GM12878 (cell line): Measurements from ENCODE around the gene SLC7A10. TPM values are rescaled to one million over a fixed set of nuclear protein-coding genes. Genes with fewer than 3 reads are reported as not detected.

Experiments
- ATF7 ChIP-seq: fragments of 450-650 bp; IDR thresholded peaks from 2 replicates; pipeline ENCODE4 v1.6.1; 2016; ENCODE audit warnings: low read depth, mild to moderate bottlenecking
- BMI1 ChIP-seq: fragments of 450-650 bp; IDR thresholded peaks from 2 replicates; pipeline ENCODE4 v1.6.1; 2016; ENCODE audit warnings: mild to moderate bottlenecking, moderate library complexity, borderline replicate concordance
- CHD2 ChIP-seq: IDR thresholded peaks from 2 replicates; pipeline ENCODE4 v1.6.1; 2011; ENCODE audit warnings: low read depth, low read length, improper control_type of control experiment, borderline replicate concordance
- CREM ChIP-seq: IDR thresholded peaks from 2 replicates; pipeline ENCODE4 v1.6.1; 2014; ENCODE audit warnings: antibody characterized with exemption, low read depth
- JUNB ChIP-seq: IDR thresholded peaks from 2 replicates; pipeline ENCODE4 v1.6.1; 2016; ENCODE audit warnings: antibody characterized with exemption, mild to moderate bottlenecking
- LARP7 ChIP-seq: fragments of 450-650 bp; IDR thresholded peaks from 2 replicates; pipeline ENCODE4 v1.6.1; 2017; ENCODE audit warnings: mild to moderate bottlenecking
- MEF2B ChIP-seq: fragments of 450-650 bp; IDR thresholded peaks from 2 replicates; pipeline ENCODE4 v1.6.1; 2018; ENCODE audit warnings: mild to moderate bottlenecking, moderate library complexity; ENCODE audit not compliant: partially characterized antibody, poor library complexity, severe bottlenecking
- RB1 ChIP-seq: fragments of 450-650 bp; formaldehyde crosslinking; IDR thresholded peaks from 2 replicates; pipeline ENCODE4 v1.6.1; 2017; ENCODE audit warnings: mild to moderate bottlenecking, borderline replicate concordance
- RUNX3 ChIP-seq: IDR thresholded peaks from 2 replicates; pipeline ENCODE4 v1.6.1; 2012; ENCODE audit warnings: low read length, inconsistent platforms
- SIN3A ChIP-seq: IDR thresholded peaks from 2 replicates; pipeline ENCODE4 v1.6.1; 2012; ENCODE audit warnings: low read depth, low read length, improper control_type of control experiment
- ZBED1 ChIP-seq: IDR thresholded peaks from 2 replicates; pipeline ENCODE4 v1.6.1; 2016; ENCODE audit warnings: borderline replicate concordance
- polyA plus RNA-seq, 11 experiments: library from polyadenylated mRNA; depleted of rRNA in 4 of 11; unstranded in 6 of 11; stranded (reverse) in 5 of 11; fragments of >200 nt; fragmentation: Nextera tagmentation in 4 of 11; fragmentation: Illumina TruSeq in 1 of 11; extraction: Ambion mirVana in 4 of 11; extraction: Trizol in 1 of 11; gene quantifications; 1 replicate in 1 of 11; 2 replicates in 10 of 11; pipeline versions ENCODE4 v1.2.1 to v1.2.3, GENCODE V29; 2011 to 2016; ENCODE audit warnings: inconsistent platforms in 2 of 11, missing spikeins in 2 of 11, low read depth in 1 of 11
- total RNA-seq, 4 experiments: library from RNA; depleted of rRNA in 3 of 4; stranded (reverse); fragments of >200 nt in 3 of 4; fragmentation: Illumina TruSeq in 1 of 4; extraction: Trizol in 1 of 4; gene quantifications; 2 replicates each; pipeline versions ENCODE4 v1.2.1 to v1.2.3, GENCODE V29; 2013 to 2021
- TF ChIP-seq, protein P1 (sequence below): IDR thresholded peaks from 2 replicates; pipeline ENCODE4 v1.6.1; 2012; ENCODE audit warnings: mild to moderate bottlenecking, low read depth, low read length
- TF ChIP-seq, protein P2 (sequence below): fragments of 450-650 bp; IDR thresholded peaks from 2 replicates; pipeline ENCODE4 v1.6.1; 2016; ENCODE audit warnings: mild to moderate bottlenecking
- TF ChIP-seq, protein P3 (sequence below): fragments of 450-650 bp; formaldehyde crosslinking; IDR thresholded peaks from 2 replicates; pipeline ENCODE4 v1.4.0; 2022; ENCODE audit warnings: mild to moderate bottlenecking, moderate library complexity
- TF ChIP-seq, protein P4 (sequence below): fragments of 450-650 bp; IDR thresholded peaks from 2 replicates; pipeline ENCODE4 v1.6.1; 2017; ENCODE audit warnings: mild to moderate bottlenecking, moderate library complexity
- TF ChIP-seq, protein P5 (sequence below): fragments of 450-650 bp; IDR thresholded peaks from 2 replicates; pipeline ENCODE4 v1.6.1; 2014; ENCODE audit warnings: mild to moderate bottlenecking

The SLC7A10 gene
- total and polyA plus RNA-seq, 10 of the 15 experiments (the other 5 are each of a cell fraction or from before 2014, with no cell fraction given), result not detected

DNA sequence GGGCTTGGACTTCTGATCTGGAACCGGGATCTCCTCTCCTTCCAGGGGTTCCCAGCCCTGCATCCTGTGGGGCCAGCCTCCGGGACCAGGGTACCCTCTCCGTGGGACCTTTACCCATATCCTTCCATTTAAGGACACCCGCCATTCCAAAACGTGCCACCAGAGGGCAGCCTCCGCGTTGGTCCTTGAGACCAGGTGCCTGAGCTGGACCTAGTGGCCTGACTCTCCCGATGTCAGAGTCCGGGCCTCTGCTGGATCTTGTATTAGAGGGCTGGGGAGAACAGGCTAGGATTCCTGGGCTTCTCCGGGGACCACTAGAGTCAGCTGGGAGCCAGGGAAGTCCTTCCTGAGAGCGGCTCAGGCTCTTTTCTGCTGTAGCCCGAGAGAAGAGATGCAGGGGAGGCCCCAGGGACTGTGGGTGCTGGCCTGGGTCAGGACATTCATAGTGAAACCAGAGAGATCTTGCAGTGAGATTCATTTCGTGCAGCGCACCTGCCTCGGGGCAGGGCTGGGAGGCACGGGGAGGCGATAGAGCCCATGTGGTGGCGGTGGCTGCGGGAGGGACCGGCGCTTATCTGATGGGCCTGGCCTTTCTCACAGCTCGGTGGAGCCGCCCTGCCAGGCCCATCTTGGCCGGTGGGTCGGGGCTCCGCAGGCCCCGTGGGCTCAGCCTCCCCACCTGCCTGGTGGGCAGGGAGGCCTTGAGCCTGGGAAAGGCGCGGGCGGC is 9.8 kb upstream of the SLC7A10 start (continued):
- TF ChIP-seq, protein P1, sequence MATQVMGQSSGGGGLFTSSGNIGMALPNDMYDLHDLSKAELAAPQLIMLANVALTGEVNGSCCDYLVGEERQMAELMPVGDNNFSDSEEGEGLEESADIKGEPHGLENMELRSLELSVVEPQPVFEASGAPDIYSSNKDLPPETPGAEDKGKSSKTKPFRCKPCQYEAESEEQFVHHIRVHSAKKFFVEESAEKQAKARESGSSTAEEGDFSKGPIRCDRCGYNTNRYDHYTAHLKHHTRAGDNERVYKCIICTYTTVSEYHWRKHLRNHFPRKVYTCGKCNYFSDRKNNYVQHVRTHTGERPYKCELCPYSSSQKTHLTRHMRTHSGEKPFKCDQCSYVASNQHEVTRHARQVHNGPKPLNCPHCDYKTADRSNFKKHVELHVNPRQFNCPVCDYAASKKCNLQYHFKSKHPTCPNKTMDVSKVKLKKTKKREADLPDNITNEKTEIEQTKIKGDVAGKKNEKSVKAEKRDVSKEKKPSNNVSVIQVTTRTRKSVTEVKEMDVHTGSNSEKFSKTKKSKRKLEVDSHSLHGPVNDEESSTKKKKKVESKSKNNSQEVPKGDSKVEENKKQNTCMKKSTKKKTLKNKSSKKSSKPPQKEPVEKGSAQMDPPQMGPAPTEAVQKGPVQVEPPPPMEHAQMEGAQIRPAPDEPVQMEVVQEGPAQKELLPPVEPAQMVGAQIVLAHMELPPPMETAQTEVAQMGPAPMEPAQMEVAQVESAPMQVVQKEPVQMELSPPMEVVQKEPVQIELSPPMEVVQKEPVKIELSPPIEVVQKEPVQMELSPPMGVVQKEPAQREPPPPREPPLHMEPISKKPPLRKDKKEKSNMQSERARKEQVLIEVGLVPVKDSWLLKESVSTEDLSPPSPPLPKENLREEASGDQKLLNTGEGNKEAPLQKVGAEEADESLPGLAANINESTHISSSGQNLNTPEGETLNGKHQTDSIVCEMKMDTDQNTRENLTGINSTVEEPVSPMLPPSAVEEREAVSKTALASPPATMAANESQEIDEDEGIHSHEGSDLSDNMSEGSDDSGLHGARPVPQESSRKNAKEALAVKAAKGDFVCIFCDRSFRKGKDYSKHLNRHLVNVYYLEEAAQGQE, result no peak
- TF ChIP-seq ATF7 (no peak), RUNX3 (peak; percentile 79), JUNB (peak; percentile 90), CHD2 (no peak), MEF2B (peak; percentile 80), LARP7 (no peak), CREM (0 out of 2 replicates have a peak, but pooled peaks have one; percentile 24), BMI1 (no peak), SIN3A (no peak), RB1 (peak; percentile 74; the same call in 1 of the 2 replicates), ZBED1 (no peak)
- TF ChIP-seq, protein P2, sequence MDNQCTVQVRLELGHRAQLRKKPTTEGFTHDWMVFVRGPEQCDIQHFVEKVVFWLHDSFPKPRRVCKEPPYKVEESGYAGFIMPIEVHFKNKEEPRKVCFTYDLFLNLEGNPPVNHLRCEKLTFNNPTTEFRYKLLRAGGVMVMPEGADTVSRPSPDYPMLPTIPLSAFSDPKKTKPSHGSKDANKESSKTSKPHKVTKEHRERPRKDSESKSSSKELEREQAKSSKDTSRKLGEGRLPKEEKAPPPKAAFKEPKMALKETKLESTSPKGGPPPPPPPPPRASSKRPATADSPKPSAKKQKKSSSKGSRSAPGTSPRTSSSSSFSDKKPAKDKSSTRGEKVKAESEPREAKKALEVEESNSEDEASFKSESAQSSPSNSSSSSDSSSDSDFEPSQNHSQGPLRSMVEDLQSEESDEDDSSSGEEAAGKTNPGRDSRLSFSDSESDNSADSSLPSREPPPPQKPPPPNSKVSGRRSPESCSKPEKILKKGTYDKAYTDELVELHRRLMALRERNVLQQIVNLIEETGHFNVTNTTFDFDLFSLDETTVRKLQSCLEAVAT, result no peak
- TF ChIP-seq, protein P3, sequence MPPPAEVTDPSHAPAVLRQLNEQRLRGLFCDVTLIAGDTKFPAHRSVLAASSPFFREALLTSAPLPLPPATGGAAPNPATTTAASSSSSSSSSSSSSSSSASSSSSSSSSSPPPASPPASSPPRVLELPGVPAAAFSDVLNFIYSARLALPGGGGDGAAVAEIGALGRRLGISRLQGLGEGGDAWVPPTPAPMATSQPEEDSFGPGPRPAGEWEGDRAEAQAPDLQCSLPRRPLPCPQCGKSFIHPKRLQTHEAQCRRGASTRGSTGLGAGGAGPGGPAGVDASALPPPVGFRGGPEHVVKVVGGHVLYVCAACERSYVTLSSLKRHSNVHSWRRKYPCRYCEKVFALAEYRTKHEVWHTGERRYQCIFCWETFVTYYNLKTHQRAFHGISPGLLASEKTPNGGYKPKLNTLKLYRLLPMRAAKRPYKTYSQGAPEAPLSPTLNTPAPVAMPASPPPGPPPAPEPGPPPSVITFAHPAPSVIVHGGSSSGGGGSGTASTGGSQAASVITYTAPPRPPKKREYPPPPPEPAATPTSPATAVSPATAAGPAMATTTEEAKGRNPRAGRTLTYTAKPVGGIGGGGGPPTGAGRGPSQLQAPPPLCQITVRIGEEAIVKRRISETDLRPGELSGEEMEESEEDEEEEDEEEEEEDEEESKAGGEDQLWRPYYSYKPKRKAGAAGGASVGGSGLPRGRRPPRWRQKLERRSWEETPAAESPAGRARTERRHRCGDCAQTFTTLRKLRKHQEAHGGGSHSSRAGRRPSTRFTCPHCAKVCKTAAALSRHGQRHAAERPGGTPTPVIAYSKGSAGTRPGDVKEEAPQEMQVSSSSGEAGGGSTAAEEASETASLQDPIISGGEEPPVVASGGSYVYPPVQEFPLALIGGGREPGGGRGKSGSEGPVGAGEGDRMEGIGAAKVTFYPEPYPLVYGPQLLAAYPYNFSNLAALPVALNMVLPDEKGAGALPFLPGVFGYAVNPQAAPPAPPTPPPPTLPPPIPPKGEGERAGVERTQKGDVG (CRISPR knock-in tag), result no peak
- TF ChIP-seq, protein P4, sequence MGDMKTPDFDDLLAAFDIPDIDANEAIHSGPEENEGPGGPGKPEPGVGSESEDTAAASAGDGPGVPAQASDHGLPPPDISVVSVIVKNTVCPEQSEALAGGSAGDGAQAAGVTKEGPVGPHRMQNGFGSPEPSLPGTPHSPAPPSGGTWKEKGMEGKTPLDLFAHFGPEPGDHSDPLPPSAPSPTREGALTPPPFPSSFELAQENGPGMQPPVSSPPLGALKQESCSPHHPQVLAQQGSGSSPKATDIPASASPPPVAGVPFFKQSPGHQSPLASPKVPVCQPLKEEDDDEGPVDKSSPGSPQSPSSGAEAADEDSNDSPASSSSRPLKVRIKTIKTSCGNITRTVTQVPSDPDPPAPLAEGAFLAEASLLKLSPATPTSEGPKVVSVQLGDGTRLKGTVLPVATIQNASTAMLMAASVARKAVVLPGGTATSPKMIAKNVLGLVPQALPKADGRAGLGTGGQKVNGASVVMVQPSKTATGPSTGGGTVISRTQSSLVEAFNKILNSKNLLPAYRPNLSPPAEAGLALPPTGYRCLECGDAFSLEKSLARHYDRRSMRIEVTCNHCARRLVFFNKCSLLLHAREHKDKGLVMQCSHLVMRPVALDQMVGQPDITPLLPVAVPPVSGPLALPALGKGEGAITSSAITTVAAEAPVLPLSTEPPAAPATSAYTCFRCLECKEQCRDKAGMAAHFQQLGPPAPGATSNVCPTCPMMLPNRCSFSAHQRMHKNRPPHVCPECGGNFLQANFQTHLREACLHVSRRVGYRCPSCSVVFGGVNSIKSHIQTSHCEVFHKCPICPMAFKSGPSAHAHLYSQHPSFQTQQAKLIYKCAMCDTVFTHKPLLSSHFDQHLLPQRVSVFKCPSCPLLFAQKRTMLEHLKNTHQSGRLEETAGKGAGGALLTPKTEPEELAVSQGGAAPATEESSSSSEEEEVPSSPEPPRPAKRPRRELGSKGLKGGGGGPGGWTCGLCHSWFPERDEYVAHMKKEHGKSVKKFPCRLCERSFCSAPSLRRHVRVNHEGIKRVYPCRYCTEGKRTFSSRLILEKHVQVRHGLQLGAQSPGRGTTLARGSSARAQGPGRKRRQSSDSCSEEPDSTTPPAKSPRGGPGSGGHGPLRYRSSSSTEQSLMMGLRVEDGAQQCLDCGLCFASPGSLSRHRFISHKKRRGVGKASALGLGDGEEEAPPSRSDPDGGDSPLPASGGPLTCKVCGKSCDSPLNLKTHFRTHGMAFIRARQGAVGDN, result no peak
- TF ChIP-seq, protein P5, sequence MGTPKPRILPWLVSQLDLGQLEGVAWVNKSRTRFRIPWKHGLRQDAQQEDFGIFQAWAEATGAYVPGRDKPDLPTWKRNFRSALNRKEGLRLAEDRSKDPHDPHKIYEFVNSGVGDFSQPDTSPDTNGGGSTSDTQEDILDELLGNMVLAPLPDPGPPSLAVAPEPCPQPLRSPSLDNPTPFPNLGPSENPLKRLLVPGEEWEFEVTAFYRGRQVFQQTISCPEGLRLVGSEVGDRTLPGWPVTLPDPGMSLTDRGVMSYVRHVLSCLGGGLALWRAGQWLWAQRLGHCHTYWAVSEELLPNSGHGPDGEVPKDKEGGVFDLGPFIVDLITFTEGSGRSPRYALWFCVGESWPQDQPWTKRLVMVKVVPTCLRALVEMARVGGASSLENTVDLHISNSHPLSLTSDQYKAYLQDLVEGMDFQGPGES, result no peak
